ENCODE measurements around the gene KCNQ5. TPM values are rescaled to one million over a fixed set of nuclear protein-coding genes. Genes with fewer than 3 reads are reported as not detected.
A peak's percentile ranks its signal among the peaks of the same experiment; 100 is the strongest.
"Not testable (repeated sequence)": the region's sequence is repeated elsewhere in the genome, so short reads cannot be mapped to it uniquely, and the experiment has no call there.

KCNQ5 gene
- total RNA-seq, 4 donors from 2014 or later, result 0.21 to 1.1 (median 0.59) TPM; not detected in 1

- peak in 1 of 2 donors; percentile 7 for DNase-seq (ENCODE audit: low spot score in 2 of 2)
- Histone ChIP-seq H3K4me1 (peaks cover 0 to 6% (median 2%) of the 10 kb centered on the region in 4 donors), H3K36me3 (no peaks in the 10 kb centered on the region), H3K27ac (no peak overlapping the region), H3K27me3 (no peaks in the 10 kb centered on the region), H3K4me3 (peak overlapping the region; percentile 7 to 32 (median 26)), H3K9me3 (no peaks in the 10 kb centered on the region)
- TF ChIP-seq CTCF (IDR thresholded peaks at IDR 0.05), result peak; percentile 73 to 81 (median 78)
- no peak for TF ChIP-seq EP300 (IDR thresholded peaks at IDR 0.05)
- TF ChIP-seq POLR2A (IDR thresholded peaks at IDR 0.05), result no peak
- 9 to 11% methylated on average over 7 of the region's 7 CpGs for WGBS, 2 donors
Measured at GRCh38 chr6:73180763-73181619, 559.1 kb downstream of the KCNQ5 start.

DNA sequence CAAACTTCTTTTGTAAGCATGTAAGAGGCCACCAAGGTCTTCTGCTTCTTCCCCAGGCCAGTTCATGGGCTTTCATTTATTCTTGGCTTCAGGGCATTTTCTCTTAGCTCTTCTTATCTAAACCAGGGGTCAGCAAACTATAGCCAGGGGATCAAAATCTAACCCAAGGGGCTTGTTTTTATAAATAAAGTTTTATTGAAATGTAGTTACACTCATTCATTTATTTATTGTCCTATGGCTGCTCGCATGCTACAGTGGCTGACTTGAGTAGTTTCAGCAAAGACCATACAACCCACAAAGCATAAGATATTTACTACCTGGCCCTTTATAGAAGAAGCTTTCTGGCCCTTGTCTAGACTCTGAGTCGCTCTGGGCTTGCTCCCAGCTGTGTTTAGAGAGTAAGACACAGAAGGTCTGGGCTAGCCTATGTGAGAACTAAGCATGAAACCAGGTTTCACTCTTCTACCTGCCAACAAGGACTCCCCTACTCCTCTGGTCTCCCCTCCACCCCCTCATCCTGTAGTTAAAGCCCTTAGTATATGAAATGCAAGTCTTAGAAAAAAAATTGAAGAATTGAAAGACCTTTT lies 560.2 kb downstream of the KCNQ5 start:
- no peaks in the 10 kb centered on the region for H3K36me3 ChIP-seq
- WGBS, 2 donors, result 70 to 74% methylated on average over 2 of the region's 2 CpGs
- DNase-seq (ENCODE audit: low spot score in 2 of 2), result no peak

DNA sequence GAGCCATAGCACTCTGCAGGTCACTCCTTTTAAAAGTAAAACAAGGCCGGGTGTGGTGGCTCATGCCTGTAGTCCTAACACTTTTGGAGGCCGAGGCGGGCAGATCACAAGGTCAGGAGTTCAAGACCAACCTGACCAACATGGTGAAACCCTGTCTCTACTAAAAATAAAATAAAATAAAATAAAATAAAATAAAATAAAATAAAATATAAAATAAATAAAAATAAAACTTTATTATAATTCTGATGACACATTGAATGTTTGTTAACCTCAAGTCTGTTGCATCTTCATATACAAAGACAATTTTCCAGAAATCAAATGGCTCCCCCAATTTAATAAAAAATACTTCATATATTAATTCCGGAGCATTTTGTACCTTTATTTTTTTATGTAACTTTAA lies 571.4 kb downstream of the KCNQ5 start:
- H3K4me3 ChIP-seq; DNase-seq (ENCODE audit: low spot score in 2 of 2); H3K27me3 ChIP-seq; H3K9me3 ChIP-seq; H3K27ac ChIP-seq; H3K36me3 ChIP-seq; H3K4me1 ChIP-seq: not testable (repeated sequence)
- WGBS, 2 donors, result 97 to 98% methylated on average over 4 of the region's 4 CpGs

More for the DNA sequence above, 560.2 kb downstream of the KCNQ5 start:
- H3K27ac ChIP-seq, result no peak overlapping the region
- TF ChIP-seq CTCF (IDR thresholded peaks at IDR 0.05) (no peak), EP300 (IDR thresholded peaks at IDR 0.05) (no peak), POLR2A (IDR thresholded peaks at IDR 0.05) (no peak)
- H3K4me1 ChIP-seq, result peaks cover 0 to 6% (median 2%) of the 10 kb centered on the region in 4 donors
- H3K9me3 ChIP-seq, result no peaks in the 10 kb centered on the region
- H3K27me3 ChIP-seq, result no peaks in the 10 kb centered on the region
- no peak overlapping the region for H3K4me3 ChIP-seq

DNA sequence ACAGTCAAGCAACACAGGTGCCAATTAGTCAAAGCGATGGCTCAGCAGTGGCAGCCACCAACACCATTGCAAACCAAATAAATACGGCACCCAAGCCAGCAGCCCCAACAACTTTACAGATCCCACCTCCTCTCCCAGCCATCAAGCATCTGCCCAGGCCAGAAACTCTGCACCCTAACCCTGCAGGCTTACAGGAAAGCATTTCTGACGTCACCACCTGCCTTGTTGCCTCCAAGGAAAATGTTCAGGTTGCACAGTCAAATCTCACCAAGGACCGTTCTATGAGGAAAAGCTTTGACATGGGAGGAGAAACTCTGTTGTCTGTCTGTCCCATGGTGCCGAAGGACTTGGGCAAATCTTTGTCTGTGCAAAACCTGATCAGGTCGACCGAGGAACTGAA lies 572.9 kb downstream of the KCNQ5 start:
- Histone ChIP-seq H3K4me1 (no peaks in the 10 kb centered on the region), H3K27ac (no peak overlapping the region), H3K27me3 (no peaks in the 10 kb centered on the region), H3K9me3 (no peaks in the 10 kb centered on the region), H3K4me3 (no peak overlapping the region), H3K36me3 (no peaks in the 10 kb centered on the region)
- no peak for TF ChIP-seq EP300 (IDR thresholded peaks at IDR 0.05)
- no peak for TF ChIP-seq POLR2A (IDR thresholded peaks at IDR 0.05)
- no peak for TF ChIP-seq CTCF (IDR thresholded peaks at IDR 0.05)
- 92 to 95% methylated on average over 6 to 7 of the region's 7 CpGs for WGBS, 2 donors
- no peak for DNase-seq (ENCODE audit: low spot score in 2 of 2)

DNA sequence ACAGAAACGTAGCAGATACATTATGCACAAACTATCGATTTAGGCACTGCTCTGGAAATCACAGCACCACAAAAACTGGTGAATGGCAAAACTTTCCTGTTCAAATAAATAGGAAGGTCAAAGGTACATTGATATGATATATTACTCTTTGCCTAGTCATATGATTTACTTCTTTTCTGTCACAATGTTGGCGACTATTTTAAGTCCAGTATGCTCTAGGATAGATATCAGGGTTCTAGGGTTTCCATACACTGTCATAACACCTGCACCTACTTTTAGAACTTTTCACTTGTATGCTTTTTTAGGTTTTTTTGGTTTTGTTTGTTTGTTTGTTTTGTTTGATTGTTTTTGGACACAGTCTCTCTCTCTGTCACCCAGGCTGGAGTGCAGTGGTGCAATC lies 578.4 kb downstream of the KCNQ5 start:
- Histone ChIP-seq H3K27me3 (no peaks in the 10 kb centered on the region), H3K4me3 (no peak overlapping the region), H3K36me3 (no peaks in the 10 kb centered on the region), H3K27ac (no peak overlapping the region), H3K9me3 (no peaks in the 10 kb centered on the region), H3K4me1 (no peaks in the 10 kb centered on the region)
- TF ChIP-seq CTCF (IDR thresholded peaks at IDR 0.05) (no peak), EP300 (IDR thresholded peaks at IDR 0.05) (no peak), POLR2A (IDR thresholded peaks at IDR 0.05) (no peak)
- no peak for DNase-seq (ENCODE audit: low spot score in 2 of 2)
- 94% methylated on average over 3 of the region's 3 CpGs for WGBS, 2 donors
